SU-DHL-6 (cell line): ENCODE results near the gene NCOA4.

Experiments used
- CTCF ChIP-seq: fragments of 200-600 bp; sonication (generic); IDR thresholded peaks from one replicate; pipeline ENCODE4 v1.5.1; 2017; ENCODE audit warnings: antibody characterized with exemption, mild to moderate bottlenecking, low read length, moderate library complexity; ENCODE audit not compliant: insufficient read depth, poor library complexity, severe bottlenecking
- EZH2phosphoT487 ChIP-seq: fragments of 200-600 bp; sonication (generic), shearing (Covaris generic); conservative IDR thresholded peaks from 2 replicates; pipeline ENCODE4 v1.6.1; 2018; ENCODE audit warnings: mild to moderate bottlenecking, antibody characterized with exemption, low read length, moderate library complexity, mixed read lengths

GRCh38 chr10:46068117-46068516 lies 37.7 kb upstream of the NCOA4 start:
- TF ChIP-seq CTCF (no peak), EZH2phosphoT487 (no peak)
